WTC11 (cell line): Measurements from ENCODE around the gene PTPRN2. TPM values are rescaled to one million over a fixed set of nuclear protein-coding genes. Genes with fewer than 3 reads are reported as not detected.

Experiments used
- ATAC-seq: fragments of 200-7000 bp; cut with Tn5 transposase; 2 replicates; pipeline ENCODE4 v1.10.0; 2021; ENCODE audit warnings: mild to moderate bottlenecking, moderate library complexity
- CTCF ChIA-PET: fragments of 300-600 bp; sonication (Branson Sonifier 250); formaldehyde crosslinking; loops from one replicate; lab custom pipeline; 2021; ENCODE audit warnings: antibody characterized with exemption; lab: Charles Lee
- POLR2A ChIA-PET: fragments of 350-600 bp; sonication (Branson Sonifier 250); formaldehyde crosslinking; loops from one replicate; lab custom pipeline; 2021; ENCODE audit warnings: antibody characterized with exemption; lab: Charles Lee
- DNase-seq: peaks from one replicate; pipeline ENCODE4 v3.0.0; 2021; ENCODE audit warnings: low spot score
- H3K27ac Mint-ChIP-seq: 2 replicates; pipeline ENCODE4 v1.8.0; 2021; ENCODE audit warnings: mixed read lengths
- H3K27me3 Mint-ChIP-seq: 2 replicates; pipeline ENCODE4 v1.8.0; 2021; ENCODE audit warnings: low read depth, mild to moderate bottlenecking, moderate library complexity, mixed read lengths
- H3K36me3 Mint-ChIP-seq: 2 replicates; pipeline ENCODE4 v1.8.0; 2021; ENCODE audit warnings: mixed read lengths
- H3K4me1 Mint-ChIP-seq: 2 replicates; pipeline ENCODE4 v1.8.0; 2022; ENCODE audit warnings: mixed read lengths
- H3K4me3 Mint-ChIP-seq: 2 replicates; pipeline ENCODE4 v1.8.0; 2021; ENCODE audit warnings: mild to moderate bottlenecking, moderate library complexity, mixed read lengths
- H3K9me3 Mint-ChIP-seq: 2 replicates; pipeline ENCODE4 v1.8.0; 2021; ENCODE audit warnings: mixed read lengths
- ATF3 ChIP-seq: sonication (generic); formaldehyde crosslinking; conservative IDR thresholded peaks from 2 replicates; pipeline ENCODE4 v1.8.1; 2022; ENCODE audit warnings: mild to moderate bottlenecking, missing genetic modification reagents
- CDX4 ChIP-seq: fragments of 250-450 bp; sonication (Bioruptor Pico); IDR thresholded peaks from 2 replicates; pipeline ENCODE4 v1.9.0; 2021; ENCODE audit warnings: moderate library complexity, mild to moderate bottlenecking, inconsistent platforms, borderline replicate concordance
- CREM ChIP-seq: sonication (generic); formaldehyde crosslinking; IDR thresholded peaks from 2 replicates; pipeline ENCODE4 v1.8.1; 2022; ENCODE audit warnings: mild to moderate bottlenecking, missing genetic modification reagents, moderate library complexity
- CTCF ChIP-seq: fragments of 200-600 bp; IDR thresholded peaks from 2 replicates; pipeline ENCODE4 v1.8.0; 2022; ENCODE audit warnings: antibody characterized with exemption
- E2F5 ChIP-seq: sonication (generic); formaldehyde crosslinking; IDR thresholded peaks from 2 replicates; pipeline ENCODE4 v1.8.1; 2022; ENCODE audit warnings: mild to moderate bottlenecking, moderate library complexity, missing genetic modification reagents
- ELF4 ChIP-seq: sonication (generic); formaldehyde crosslinking; IDR thresholded peaks from 2 replicates; pipeline ENCODE4 v1.8.1; 2022; ENCODE audit warnings: low read depth, mild to moderate bottlenecking, moderate library complexity, missing genetic modification reagents
- EMX1 ChIP-seq: fragments of 250-450 bp; sonication (Bioruptor Pico); IDR thresholded peaks from 2 replicates; pipeline ENCODE4 v1.8.0; 2021; ENCODE audit warnings: mild to moderate bottlenecking
- MXD4 ChIP-seq: fragments of 250-450 bp; sonication (Bioruptor Pico); IDR thresholded peaks from 2 replicates; pipeline ENCODE4 v1.8.0; 2021; ENCODE audit warnings: mild to moderate bottlenecking, moderate library complexity, borderline replicate concordance
- NFE2L1 ChIP-seq: sonication (generic); formaldehyde crosslinking; IDR thresholded peaks from 2 replicates; pipeline ENCODE4 v1.8.1; 2023; ENCODE audit warnings: missing genetic modification reagents
- OVOL2 ChIP-seq: fragments of 250-450 bp; sonication (Bioruptor Pico); IDR thresholded peaks from 2 replicates; pipeline ENCODE4 v1.9.0; 2021; ENCODE audit warnings: mild to moderate bottlenecking, borderline replicate concordance
- SMAD3 ChIP-seq: sonication (generic); formaldehyde crosslinking; IDR thresholded peaks from 2 replicates; pipeline ENCODE4 v1.8.0; 2022; ENCODE audit warnings: missing genetic modification reagents, mild to moderate bottlenecking, borderline replicate concordance
- SMAD4 ChIP-seq: sonication (generic); formaldehyde crosslinking; IDR thresholded peaks from 2 replicates; pipeline ENCODE4 v1.8.0; 2022; ENCODE audit warnings: mild to moderate bottlenecking, missing genetic modification reagents
- TP53 ChIP-seq: sonication (generic); formaldehyde crosslinking; IDR thresholded peaks from 2 replicates; pipeline ENCODE4 v1.8.1; 2023; ENCODE audit warnings: mild to moderate bottlenecking, missing genetic modification reagents
- ZNF281 ChIP-seq: sonication (generic); formaldehyde crosslinking; IDR thresholded peaks from 2 replicates; pipeline ENCODE4 v1.8.0; 2023; ENCODE audit warnings: mild to moderate bottlenecking, missing genetic modification reagents
- ZNF425 ChIP-seq: fragments of 250-450 bp; sonication (Bioruptor Pico); conservative IDR thresholded peaks from 2 replicates; pipeline ENCODE4 v1.9.0; 2021; ENCODE audit warnings: mild to moderate bottlenecking
- ZNF532 ChIP-seq: fragments of 250-450 bp; sonication (Bioruptor Pico); IDR thresholded peaks from 2 replicates; pipeline ENCODE4 v1.9.0; 2021; ENCODE audit warnings: mild to moderate bottlenecking, borderline replicate concordance
- total RNA-seq: library from RNA; stranded (reverse); gene quantifications from 3 replicates; pipeline ENCODE4 v1.2.3, GENCODE V29; 2021

Gene PTPRN2
- total RNA-seq, 1 experiment from 2014 or later = 4.7 TPM

GRCh38 chr7:157971501-157971900, 616.1 kb downstream of the PTPRN2 start:
- Mint-ChIP-seq H3K36me3 (peaks cover 60% of the 10 kb centered on the region), H3K4me3 (no peak overlapping the region), H3K4me1 (no peaks in the 10 kb centered on the region), H3K9me3 (peaks cover 49% of the 10 kb centered on the region), H3K27me3 (peaks cover 21% of the 10 kb centered on the region)
- POLR2A ChIA-PET = no interaction called here
- DNase-seq = no peak
- TF ChIP-seq CREM (CRISPR knock-in tag) (no peak), CTCF (no peak), E2F5 (CRISPR knock-in tag) (no peak), ZNF425 (CRISPR knock-in tag) (no peak)
- TF ChIP-seq, all 79 proteins: peak for 0
- H3K27ac Mint-ChIP-seq = no peak overlapping the region
- CTCF ChIA-PET = no interaction called here
- no peak for ATAC-seq

- peaks cover 22% of the 10 kb centered on the region for H3K27me3 Mint-ChIP-seq
- DNase-seq (no peak), ATAC-seq (no peak)
- CTCF ChIA-PET = no interaction called here
- POLR2A ChIA-PET = no interaction called here
- H3K36me3 Mint-ChIP-seq = peaks cover 55% of the 10 kb centered on the region
- H3K4me1 Mint-ChIP-seq = no peaks in the 10 kb centered on the region
- H3K4me3 Mint-ChIP-seq = no peak overlapping the region
- H3K9me3 Mint-ChIP-seq = peaks cover 43% of the 10 kb centered on the region
- H3K27ac Mint-ChIP-seq = no peak overlapping the region
- TF ChIP-seq TP53 (CRISPR knock-in tag) (no peak), ZNF532 (CRISPR knock-in tag) (no peak), ATF3 (CRISPR knock-in tag) (no peak), CDX4 (CRISPR knock-in tag) (no peak), EMX1 (CRISPR knock-in tag) (no peak), OVOL2 (CRISPR knock-in tag) (no peak), ELF4 (CRISPR knock-in tag) (no peak), ZNF281 (no peak), MXD4 (no peak), SMAD4 (CRISPR knock-in tag) (no peak), NFE2L1 (CRISPR knock-in tag) (no peak), SMAD3 (CRISPR knock-in tag) (no peak)
Measured at GRCh38 chr7:157970744-157971143, 616.9 kb downstream of the PTPRN2 start.
